Trophoblast cell (in vitro differentiated cells and primary cell): ENCODE measurements around the gene WNT4.

ENCODE experiments used
- DNase-seq, 2 donors: peaks; one replicate each; pipeline ENCODE4 v3.0.0-alpha.2; 2016
- H2AFZ ChIP-seq: 2 replicates; pipeline ENCODE4 v1.6.1; 2013; ENCODE audit warnings: low read length, moderate library complexity, mild to moderate bottlenecking; ENCODE audit not compliant: insufficient read depth, poor library complexity
- H2AK5ac ChIP-seq: 2 replicates; pipeline ENCODE4 v1.6.1; 2013; ENCODE audit warnings: mild to moderate bottlenecking, low read length
- H2BK120ac ChIP-seq: 2 replicates; pipeline ENCODE4 v1.6.1; 2013; ENCODE audit warnings: low read length, mild to moderate bottlenecking, moderate library complexity; ENCODE audit not compliant: insufficient read depth, poor library complexity
- H2BK12ac ChIP-seq: 2 replicates; pipeline ENCODE4 v1.6.1; 2013; ENCODE audit warnings: mild to moderate bottlenecking, low read length, moderate library complexity
- H2BK5ac ChIP-seq: 2 replicates; pipeline ENCODE4 v1.6.1; 2013; ENCODE audit warnings: low read length, low read depth, moderate library complexity, mild to moderate bottlenecking; ENCODE audit not compliant: poor library complexity
- H3K14ac ChIP-seq: 2 replicates; pipeline ENCODE4 v1.6.1; 2013; ENCODE audit warnings: mild to moderate bottlenecking, low read length
- H3K18ac ChIP-seq: 2 replicates; pipeline ENCODE4 v1.6.1; 2013; ENCODE audit warnings: mild to moderate bottlenecking, low read length
- H3K23ac ChIP-seq: 2 replicates; pipeline ENCODE4 v1.6.1; 2013; ENCODE audit warnings: low read length
- H3K27ac ChIP-seq: 2 replicates; pipeline ENCODE4 v1.5.1; 2013; ENCODE audit warnings: low read depth, mild to moderate bottlenecking, inconsistent platforms, low read length, moderate library complexity
- H3K27me3 ChIP-seq: 2 replicates; pipeline ENCODE4 v1.6.1; 2013; ENCODE audit warnings: inconsistent platforms, mild to moderate bottlenecking, low read length, moderate library complexity; ENCODE audit not compliant: insufficient read depth
- H3K36me3 ChIP-seq, 2 experiments: 1 replicate in 1 of 2; 2 replicates in 1 of 2; pipeline ENCODE4 v1.6.1; 2013; ENCODE audit warnings: low read length in 2 of 2, mild to moderate bottlenecking in 2 of 2, moderate library complexity in 1 of 2; ENCODE audit not compliant: insufficient read depth in 2 of 2, control insufficient read depth in 1 of 2
- H3K4ac ChIP-seq: 2 replicates; pipeline ENCODE4 v1.6.1; 2013; ENCODE audit warnings: low read depth, mild to moderate bottlenecking, low read length, moderate library complexity
- H3K4me1 ChIP-seq, 2 experiments: 1 replicate in 1 of 2; 2 replicates in 1 of 2; pipeline ENCODE4 v1.6.1; 2013; ENCODE audit warnings: low read length in 2 of 2, mild to moderate bottlenecking in 2 of 2, moderate library complexity in 1 of 2; ENCODE audit not compliant: insufficient read depth in 2 of 2, control insufficient read depth in 1 of 2
- H3K4me2 ChIP-seq: 2 replicates; pipeline ENCODE4 v1.6.1; 2013; ENCODE audit warnings: inconsistent platforms, mild to moderate bottlenecking, low read length, moderate library complexity
- H3K4me3 ChIP-seq: 2 replicates; pipeline ENCODE4 v1.5.1; 2013; ENCODE audit warnings: mild to moderate bottlenecking, low read depth, low read length, inconsistent platforms
- H3K79me1 ChIP-seq: one replicate; pipeline ENCODE4 v1.6.1; 2013; ENCODE audit warnings: low read length
- H3K79me2 ChIP-seq: 2 replicates; pipeline ENCODE4 v1.6.1; 2013; ENCODE audit warnings: low read length, mild to moderate bottlenecking; ENCODE audit not compliant: control insufficient read depth, insufficient read depth, poor library complexity
- H3K9ac ChIP-seq: 2 replicates; pipeline ENCODE4 v1.6.1; 2013; ENCODE audit warnings: mild to moderate bottlenecking, low read length
- H3K9me3 ChIP-seq: 2 replicates; pipeline ENCODE4 v1.6.1; 2013; ENCODE audit warnings: low read depth, mild to moderate bottlenecking, control low read depth, inconsistent platforms, low read length; ENCODE audit not compliant: insufficient read depth
- H4K12ac ChIP-seq: 2 replicates; pipeline ENCODE4 v1.6.1; 2013; ENCODE audit warnings: low read depth, mild to moderate bottlenecking, low read length, moderate library complexity
- H4K8ac ChIP-seq: 2 replicates; pipeline ENCODE4 v1.6.1; 2013; ENCODE audit warnings: low read depth, mild to moderate bottlenecking, low read length, moderate library complexity
- H4K91ac ChIP-seq: one replicate; pipeline ENCODE4 v1.6.1; 2013; ENCODE audit warnings: low read depth, mild to moderate bottlenecking, low read length, moderate library complexity
- WGBS: extraction: QIAGEN DNeasy Blood & Tissue Kit; methylation state at CpG from one replicate; pipeline ENCODE4 v1.1.7; 2013; ENCODE audit warnings: missing lambda C conversion rate; ENCODE audit not compliant: insufficient read length, insufficient coverage; ENCODE audit errors: extremely low coverage; 5-methylcytosine and 5-hydroxymethylcytosine counted together

WNT4 gene

GRCh38 chr1:22104094-22104493 lies 38.8 kb downstream of the WNT4 start:
- no CpG with 5 or more reads among the region's 6 CpGs for WGBS
- Histone ChIP-seq H4K91ac (no peak overlapping the region), H3K79me2 (peaks cover 2% of the 10 kb centered on the region), H3K79me1 (no peaks in the 10 kb centered on the region), H2AK5ac (no peak overlapping the region), H3K4ac (no peak overlapping the region), H3K4me2 (no peak overlapping the region), H3K9ac (no peak overlapping the region), H2AFZ (no peak overlapping the region), H2BK5ac (no peak overlapping the region), H3K23ac (no peak overlapping the region), H4K12ac (no peak overlapping the region), H3K27ac (no peak overlapping the region), H4K8ac (no peak overlapping the region), H3K27me3 (no peaks in the 10 kb centered on the region), H3K9me3 (no peaks in the 10 kb centered on the region), H3K4me1 (peaks cover 11% of the 10 kb centered on the region in 2 experiments), H3K4me3 (no peak overlapping the region), H2BK12ac (no peak overlapping the region), H3K36me3 (peaks cover 9 to 13% of the 10 kb centered on the region in 2 experiments), H3K18ac (no peak overlapping the region), H2BK120ac (no peak overlapping the region), H3K14ac (no peak overlapping the region)
- no peak for DNase-seq

DNA sequence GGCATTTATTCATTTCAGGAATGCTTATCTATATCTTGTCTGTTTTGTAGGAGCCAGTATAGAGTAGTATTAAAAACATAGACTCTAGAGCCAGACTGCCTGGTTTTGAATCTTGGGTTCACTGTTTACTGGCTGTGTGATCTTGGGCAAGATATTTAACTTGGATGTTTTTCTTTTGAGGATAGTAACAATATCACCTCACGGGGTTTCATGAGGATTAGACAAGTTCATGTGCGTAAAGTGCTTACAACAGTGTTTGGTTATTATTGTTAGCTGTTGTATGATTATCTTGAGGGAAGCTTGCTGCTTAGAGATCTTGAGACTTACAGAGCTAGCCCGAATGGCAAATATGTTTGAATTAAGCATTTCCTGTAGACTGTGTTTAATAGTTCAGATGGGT lies 40.2 kb downstream of the WNT4 start:
- no peak overlapping the region for H4K8ac ChIP-seq
- no peak overlapping the region for H2AFZ ChIP-seq
- H3K18ac ChIP-seq: no peak overlapping the region
- no peak overlapping the region for H3K4ac ChIP-seq
- H3K9me3 ChIP-seq: no peaks in the 10 kb centered on the region
- no peaks in the 10 kb centered on the region for H3K79me1 ChIP-seq
- no CpG with 5 or more reads among the region's 3 CpGs for WGBS
- no peak for DNase-seq
- H4K12ac ChIP-seq: no peak overlapping the region
- no peak overlapping the region for H3K4me2 ChIP-seq
- no peak overlapping the region for H2BK120ac ChIP-seq
- peaks cover 2% of the 10 kb centered on the region for H3K79me2 ChIP-seq
- no peak overlapping the region for H3K4me3 ChIP-seq
- no peak overlapping the region for H3K23ac ChIP-seq
- no peak overlapping the region for H2BK5ac ChIP-seq
- H2AK5ac ChIP-seq: no peak overlapping the region
- H3K27ac ChIP-seq: no peak overlapping the region
- peaks cover 8 to 13% of the 10 kb centered on the region in 2 experiments for H3K36me3 ChIP-seq
- H3K9ac ChIP-seq: no peak overlapping the region
- H2BK12ac ChIP-seq: no peak overlapping the region
- no peak overlapping the region for H4K91ac ChIP-seq
- no peak overlapping the region for H3K14ac ChIP-seq
- no peaks in the 10 kb centered on the region for H3K27me3 ChIP-seq
- peaks cover 5 to 7% of the 10 kb centered on the region in 2 experiments for H3K4me1 ChIP-seq

- Histone ChIP-seq H3K4me2 (no peak overlapping the region), H4K91ac (no peak overlapping the region), H3K4ac (no peak overlapping the region), H3K4me3 (no peak overlapping the region), H4K12ac (no peak overlapping the region), H3K14ac (no peak overlapping the region), H4K8ac (no peak overlapping the region), H3K79me2 (peaks cover 2% of the 10 kb centered on the region), H2AFZ (no peak overlapping the region), H3K23ac (no peak overlapping the region), H3K9ac (no peak overlapping the region), H3K18ac (no peak overlapping the region), H3K4me1 (peaks cover 5% of the 10 kb centered on the region in 2 experiments), H3K36me3 (peaks cover 13 to 19% of the 10 kb centered on the region in 2 experiments), H2BK12ac (no peak overlapping the region), H3K9me3 (no peaks in the 10 kb centered on the region), H2AK5ac (no peak overlapping the region), H2BK120ac (no peak overlapping the region), H3K27ac (no peak overlapping the region), H3K27me3 (no peaks in the 10 kb centered on the region), H2BK5ac (no peak overlapping the region), H3K79me1 (no peaks in the 10 kb centered on the region)
- no peak for DNase-seq
- WGBS: no CpG with 5 or more reads among the region's 8 CpGs
Measured at GRCh38 chr1:22101995-22102394, 40.9 kb downstream of the WNT4 start.

DNA sequence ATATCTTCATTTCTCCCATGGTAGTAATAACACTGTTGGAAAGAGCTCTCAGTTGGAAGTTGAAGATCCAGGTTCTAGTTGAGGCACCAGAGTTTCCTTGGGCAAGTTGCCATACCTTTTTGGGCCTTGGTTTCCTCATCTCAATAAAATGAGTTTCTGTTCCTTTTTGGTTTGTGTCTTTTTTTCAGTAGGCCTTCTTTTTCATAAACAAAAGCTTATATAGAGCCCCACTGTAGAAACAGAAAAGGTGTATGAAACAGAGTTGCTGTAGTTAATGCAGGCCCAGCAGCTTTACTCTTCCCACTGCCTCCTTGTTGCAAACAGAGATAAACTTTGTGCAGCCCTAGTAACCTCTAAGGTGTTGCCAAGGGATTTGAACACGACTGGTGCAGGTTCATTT lies 41.7 kb downstream of the WNT4 start:
- Histone ChIP-seq H3K4ac (no peak overlapping the region), H2BK120ac (no peak overlapping the region), H2BK5ac (no peak overlapping the region), H4K91ac (no peak overlapping the region), H3K27ac (no peak overlapping the region), H3K4me1 (peaks cover 0 to under 1% of the 10 kb centered on the region in 2 experiments), H3K79me1 (no peaks in the 10 kb centered on the region), H3K4me2 (no peak overlapping the region), H2AFZ (no peak overlapping the region), H3K79me2 (no peaks in the 10 kb centered on the region), H3K14ac (no peak overlapping the region), H4K8ac (no peak overlapping the region), H3K36me3 (peaks cover 16 to 25% of the 10 kb centered on the region in 2 experiments), H3K23ac (no peak overlapping the region), H3K4me3 (no peak overlapping the region), H4K12ac (no peak overlapping the region), H3K18ac (no peak overlapping the region), H3K27me3 (no peaks in the 10 kb centered on the region), H2AK5ac (no peak overlapping the region), H3K9me3 (no peaks in the 10 kb centered on the region), H2BK12ac (no peak overlapping the region), H3K9ac (no peak overlapping the region)
- DNase-seq: no peak
- no CpG with 5 or more reads among the region's 1 CpG for WGBS
